BJ (cell line): ENCODE results near the gene AHDC1. TPM values are rescaled to one million over a fixed set of nuclear protein-coding genes. Genes with fewer than 3 reads are reported as not detected.

Experiments used
- CTCF ChIA-PET: fragments of 350-600 bp; formaldehyde crosslinking; extraction: SDS; loops from one replicate; lab custom pipeline; 2021; ENCODE audit warnings: antibody characterized with exemption, inconsistent platforms; lab: Yijun Ruan, JAX
- POLR2A ChIA-PET: fragments of 300-600 bp; sonication (Branson Sonifier 250); formaldehyde crosslinking; extraction: SDS; loops from one replicate; lab custom pipeline; 2021; ENCODE audit warnings: antibody characterized with exemption; lab: Charles Lee
- DNase-seq: peaks from one replicate; pipeline ENCODE4 v3.0.0-alpha.2; 2011; ENCODE audit warnings: low read depth
- H3K27me3 ChIP-seq: 2 replicates; pipeline ENCODE4 v1.6.0; 2011; ENCODE audit warnings: low read length; ENCODE audit not compliant: control insufficient read depth, insufficient read depth
- H3K36me3 ChIP-seq: 2 replicates; pipeline ENCODE4 v1.5.1; 2011; ENCODE audit warnings: low read length; ENCODE audit not compliant: control insufficient read depth, insufficient read depth
- H3K4me3 ChIP-seq: 2 replicates; pipeline ENCODE4 v1.5.1; 2011; ENCODE audit warnings: low read depth, mild to moderate bottlenecking, control low read depth, low read length
- polyA plus RNA-seq: library from polyadenylated mRNA; depleted of rRNA; stranded (reverse); fragments of >200 nt; gene quantifications from 2 replicates; pipeline ENCODE4 v1.2.3, GENCODE V29; 2011
- TF ChIP-seq, protein P1 (sequence below): IDR thresholded peaks from 2 replicates; pipeline ENCODE4 v1.5.1; 2011; ENCODE audit warnings: low read depth, mild to moderate bottlenecking, control low read depth, inconsistent platforms, low read length, moderate library complexity; ENCODE audit not compliant: insufficient read depth

AHDC1 gene
- polyA plus RNA-seq, 1 experiment: 4.1 TPM

DNA sequence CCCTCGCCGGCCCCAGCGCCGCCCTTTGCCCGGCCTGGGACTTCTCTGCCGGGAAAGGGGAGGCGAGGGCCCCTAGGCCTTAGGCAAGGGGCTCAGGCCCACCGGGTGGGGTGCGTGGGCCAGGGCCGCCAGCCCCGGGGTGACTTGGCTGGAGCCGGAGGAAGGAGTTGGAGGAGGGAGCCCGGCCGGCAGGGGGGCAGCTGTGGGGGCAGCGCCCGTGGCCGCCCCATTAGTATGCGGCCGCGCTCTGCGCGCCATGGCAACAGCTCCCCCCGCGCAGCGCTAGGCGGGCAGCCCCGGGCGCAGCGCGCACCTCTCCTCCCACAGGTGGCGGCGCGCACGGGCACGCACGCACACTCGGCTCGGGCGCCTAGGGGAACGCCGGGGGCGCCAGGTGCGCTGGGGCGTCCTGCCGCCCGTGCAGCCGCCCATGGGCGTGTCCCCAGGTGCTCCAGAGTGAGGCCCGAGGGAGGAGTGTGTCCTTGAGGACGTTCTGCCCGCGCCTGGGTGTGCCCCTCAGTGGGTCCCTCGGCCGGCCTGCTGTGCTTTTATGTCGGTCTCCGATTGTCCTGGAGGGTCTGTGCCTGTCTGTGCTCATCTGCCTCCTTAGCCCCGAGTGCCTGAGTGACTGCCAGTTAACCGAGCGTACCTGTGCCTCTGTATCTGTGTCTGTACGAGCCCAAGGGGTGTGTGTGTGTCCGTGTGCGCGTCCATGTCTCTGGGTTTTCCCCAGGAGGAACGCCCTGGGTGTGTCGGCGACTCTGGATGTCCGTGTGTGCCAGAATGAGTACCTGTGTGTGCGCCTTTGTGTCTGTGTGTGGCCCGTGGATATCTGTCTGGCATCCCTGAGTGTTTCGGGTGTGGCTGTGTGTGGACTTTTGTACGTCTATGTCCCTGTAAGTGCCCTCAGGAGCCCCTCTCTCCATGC, 75.8 kb downstream of the AHDC1 start:
- POLR2A ChIA-PET: no interaction called here
- TF ChIP-seq, protein P1, sequence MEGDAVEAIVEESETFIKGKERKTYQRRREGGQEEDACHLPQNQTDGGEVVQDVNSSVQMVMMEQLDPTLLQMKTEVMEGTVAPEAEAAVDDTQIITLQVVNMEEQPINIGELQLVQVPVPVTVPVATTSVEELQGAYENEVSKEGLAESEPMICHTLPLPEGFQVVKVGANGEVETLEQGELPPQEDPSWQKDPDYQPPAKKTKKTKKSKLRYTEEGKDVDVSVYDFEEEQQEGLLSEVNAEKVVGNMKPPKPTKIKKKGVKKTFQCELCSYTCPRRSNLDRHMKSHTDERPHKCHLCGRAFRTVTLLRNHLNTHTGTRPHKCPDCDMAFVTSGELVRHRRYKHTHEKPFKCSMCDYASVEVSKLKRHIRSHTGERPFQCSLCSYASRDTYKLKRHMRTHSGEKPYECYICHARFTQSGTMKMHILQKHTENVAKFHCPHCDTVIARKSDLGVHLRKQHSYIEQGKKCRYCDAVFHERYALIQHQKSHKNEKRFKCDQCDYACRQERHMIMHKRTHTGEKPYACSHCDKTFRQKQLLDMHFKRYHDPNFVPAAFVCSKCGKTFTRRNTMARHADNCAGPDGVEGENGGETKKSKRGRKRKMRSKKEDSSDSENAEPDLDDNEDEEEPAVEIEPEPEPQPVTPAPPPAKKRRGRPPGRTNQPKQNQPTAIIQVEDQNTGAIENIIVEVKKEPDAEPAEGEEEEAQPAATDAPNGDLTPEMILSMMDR: no peak
- Histone ChIP-seq H3K36me3 (peaks cover 3% of the 10 kb centered on the region), H3K27me3 (no peaks in the 10 kb centered on the region), H3K4me3 (no peak overlapping the region)
- DNase-seq: no peak
- CTCF ChIA-PET: interaction anchor here (0.8 kb wide), 1 partner anchor 28 kb away, joined by 3 read pairs; no protein-coding TSS in a partner anchor

DNA sequence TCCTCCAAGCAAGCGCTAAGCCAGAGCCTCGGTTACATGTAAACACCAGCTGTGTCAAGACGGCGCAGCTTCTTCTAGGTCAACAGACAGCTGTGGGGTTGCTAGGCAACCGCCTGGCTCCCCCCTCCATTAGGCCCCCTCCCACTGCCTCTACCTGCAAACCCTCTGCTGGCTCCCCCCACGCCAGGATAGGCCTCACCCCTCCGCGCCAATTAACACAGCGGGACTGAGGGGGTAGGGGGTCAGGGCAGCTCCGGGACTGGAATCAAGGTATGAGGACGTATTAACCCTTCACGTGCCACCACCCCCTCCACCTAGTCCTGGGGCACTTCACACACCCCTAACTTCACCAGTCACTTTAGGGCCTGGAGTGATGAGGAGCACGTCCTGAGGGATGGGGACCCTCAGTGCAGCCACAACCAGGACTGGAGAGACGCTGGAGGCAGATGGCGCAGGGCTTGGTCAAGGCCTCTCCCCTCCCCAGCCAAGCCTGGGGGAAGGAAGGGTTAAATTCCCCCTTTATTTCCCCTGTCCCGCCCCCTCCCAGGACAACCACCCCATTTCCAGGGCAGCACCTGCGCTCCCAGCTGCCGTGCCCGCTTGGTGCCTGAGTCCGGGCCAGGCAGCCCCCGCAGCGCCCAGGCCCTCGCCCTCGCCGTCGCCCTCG, 76.6 kb downstream of the AHDC1 start:
- DNase-seq: no peak

DNA sequence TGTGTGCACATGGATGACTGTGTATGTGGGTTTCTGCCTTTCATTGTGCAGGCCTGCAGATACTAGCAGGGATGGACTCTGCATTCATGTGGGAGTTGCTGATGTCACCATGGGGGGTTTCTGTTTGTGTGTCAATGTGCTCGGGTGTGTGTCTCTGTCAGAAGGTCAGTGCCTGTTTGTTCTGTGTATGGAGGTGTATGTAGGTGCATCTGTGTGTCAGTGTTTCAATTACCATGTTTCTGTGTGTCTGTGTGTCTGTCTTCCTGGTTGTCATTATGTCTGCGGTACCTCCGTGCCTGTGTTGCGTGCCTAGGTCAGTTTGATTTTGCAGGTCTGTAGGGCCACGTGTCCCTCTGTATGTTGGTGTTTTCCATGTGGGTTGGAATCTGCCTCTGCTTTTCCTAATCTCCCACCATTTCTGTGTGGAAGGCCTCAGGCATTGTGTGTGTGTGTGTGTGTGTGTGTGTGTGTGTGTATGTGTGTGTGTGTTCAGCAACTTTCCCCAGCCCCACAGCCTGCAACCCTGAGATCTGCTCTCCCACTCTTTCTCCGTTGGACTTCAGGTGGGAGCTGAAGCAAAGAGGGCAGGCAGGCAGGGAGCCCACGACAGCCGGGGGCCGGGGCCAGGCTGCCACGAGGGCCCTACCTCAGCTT, 77.2 kb downstream of the AHDC1 start:
- Histone ChIP-seq H3K27me3 (no peaks in the 10 kb centered on the region), H3K4me3 (no peak overlapping the region), H3K36me3 (no peaks in the 10 kb centered on the region)
- no peak for DNase-seq
- TF ChIP-seq, protein P1: no peak
- POLR2A ChIA-PET: interaction anchor here (0.5 kb wide), 1 partner anchor 86 kb away, joined by 6 read pairs; no protein-coding TSS in a partner anchor
- CTCF ChIA-PET: interaction anchor here (0.7 to 2.4 kb wide), 6 partner anchors 12 to 83 kb away, joined by 3 to 9 read pairs (median 3); no protein-coding TSS in a partner anchor

More for the DNA sequence above, 76.6 kb downstream of the AHDC1 start:
- POLR2A ChIA-PET: no interaction called here
- Histone ChIP-seq H3K36me3 (no peaks in the 10 kb centered on the region), H3K4me3 (no peak overlapping the region), H3K27me3 (no peaks in the 10 kb centered on the region)
- TF ChIP-seq, protein P1: no peak
- CTCF ChIA-PET: interaction anchor here (0.7 to 2.4 kb wide), 3 partner anchors 11 to 82 kb away, joined by 3 to 9 read pairs (median 3); no protein-coding TSS in a partner anchor

DNA sequence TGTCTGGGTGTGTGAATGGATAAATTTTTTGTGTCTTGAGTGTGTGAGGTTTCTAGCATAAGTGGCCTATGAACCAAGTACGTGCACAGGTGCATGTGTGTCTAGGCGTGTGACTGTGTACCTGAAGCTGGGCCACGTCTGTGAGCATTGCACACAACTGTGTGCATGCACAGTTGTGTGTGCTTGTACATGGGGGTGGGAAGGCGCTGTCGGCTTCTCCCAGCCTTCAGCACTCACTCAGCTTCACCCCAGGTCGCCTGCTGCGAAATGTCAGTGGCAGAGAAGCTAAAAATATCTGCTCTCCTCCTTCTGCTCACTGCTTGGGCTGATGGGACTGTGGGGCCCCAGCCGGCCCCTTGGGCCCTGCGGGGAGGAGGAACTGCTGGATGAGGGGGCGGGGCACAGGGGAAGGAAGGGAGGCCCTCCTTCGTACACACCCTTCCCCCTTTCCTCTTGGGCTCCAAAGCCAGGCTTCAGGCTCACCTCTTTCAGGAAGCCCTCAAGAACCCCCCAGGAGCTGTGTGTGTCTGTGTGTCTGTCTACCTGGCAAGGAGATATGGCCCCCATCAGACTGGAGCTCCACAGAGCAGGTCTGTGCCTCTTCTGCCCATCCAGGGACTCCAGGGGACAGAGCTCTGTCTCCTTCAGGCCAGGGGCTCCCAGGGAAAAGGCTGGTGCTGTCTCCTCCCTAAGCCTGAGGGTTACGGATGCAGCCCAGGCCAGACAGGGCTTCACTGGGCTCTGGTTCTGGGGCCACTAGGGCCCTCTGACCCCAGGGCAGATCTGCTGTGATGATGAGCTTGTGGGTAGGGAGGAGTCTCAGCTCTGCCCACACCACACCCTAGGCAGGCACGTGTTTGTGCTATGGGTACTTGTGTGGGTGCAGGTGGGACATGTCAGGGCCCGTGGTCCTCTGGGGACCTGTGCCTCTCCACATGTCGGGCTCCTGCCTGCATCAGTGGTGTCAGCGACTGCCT, 78.4 kb downstream of the AHDC1 start:
- POLR2A ChIA-PET: interaction anchor here (0.5 to 0.6 kb wide), 4 partner anchors 79 to 986 kb away, joined by 3 to 9 read pairs (median 5); partner anchors contain the start of gene AHDC1
- CTCF ChIA-PET: interaction anchor here (1.0 to 3.7 kb wide), 7 partner anchors 10 to 225 kb away, joined by 3 to 16 read pairs (median 4); no protein-coding TSS in a partner anchor
- TF ChIP-seq, protein P1: no peak
- DNase-seq: no peak
- no peaks in the 10 kb centered on the region for H3K27me3 ChIP-seq
- no peak overlapping the region for H3K4me3 ChIP-seq
- no peaks in the 10 kb centered on the region for H3K36me3 ChIP-seq
